Endothelial cell (in vitro differentiated cells): Measurements from ENCODE around the gene SNRNP27. TPM values are rescaled to one million over a fixed set of nuclear protein-coding genes. Genes with fewer than 3 reads are reported as not detected.

Experiments
- DNase-seq: peaks from one replicate; pipeline ENCODE4 v3.0.0; 2021; ENCODE audit warnings: low spot score
- H3K27ac Mint-ChIP-seq: one replicate; pipeline ENCODE4 v1.8.0; 2021; ENCODE audit warnings: mixed read lengths, inconsistent platforms; ENCODE audit not compliant: unreplicated experiment
- H3K27me3 Mint-ChIP-seq: one replicate; pipeline ENCODE4 v1.8.0; 2021; ENCODE audit warnings: mild to moderate bottlenecking, moderate library complexity, mixed read lengths, inconsistent platforms; ENCODE audit not compliant: unreplicated experiment
- H3K36me3 Mint-ChIP-seq: one replicate; pipeline ENCODE4 v1.8.0; 2021; ENCODE audit warnings: mild to moderate bottlenecking, low read depth, mixed read lengths, inconsistent platforms; ENCODE audit not compliant: unreplicated experiment
- H3K4me1 Mint-ChIP-seq: one replicate; pipeline ENCODE4 v1.8.0; 2021; ENCODE audit warnings: mild to moderate bottlenecking, mixed read lengths, inconsistent platforms; ENCODE audit not compliant: unreplicated experiment
- H3K4me3 Mint-ChIP-seq: one replicate; pipeline ENCODE4 v1.8.0; 2021; ENCODE audit warnings: mild to moderate bottlenecking, mixed read lengths, inconsistent platforms; ENCODE audit not compliant: unreplicated experiment
- H3K9me3 Mint-ChIP-seq: one replicate; pipeline ENCODE4 v1.8.0; 2021; ENCODE audit warnings: mixed read lengths, inconsistent platforms; ENCODE audit not compliant: unreplicated experiment
- total RNA-seq: library from RNA; stranded (reverse); fragmentation: NEBNext Ultra II Directional; extraction: Animal tissue kit (Norgen Biotek cat#: 25700); gene quantifications from one replicate; pipeline ENCODE4 v1.2.1, GENCODE V29; 2021; ENCODE audit not compliant: unreplicated experiment
- TF ChIP-seq, protein P1 (sequence below): fragments of 200-600 bp; sonication (generic); IDR thresholded peaks from one replicate; pipeline ENCODE4 v1.5.0; 2021; ENCODE audit warnings: antibody characterized with exemption; ENCODE audit not compliant: unreplicated experiment

The SNRNP27 gene
- total RNA-seq, 1 donor from 2014 or later, result 37.0 TPM

DNA sequence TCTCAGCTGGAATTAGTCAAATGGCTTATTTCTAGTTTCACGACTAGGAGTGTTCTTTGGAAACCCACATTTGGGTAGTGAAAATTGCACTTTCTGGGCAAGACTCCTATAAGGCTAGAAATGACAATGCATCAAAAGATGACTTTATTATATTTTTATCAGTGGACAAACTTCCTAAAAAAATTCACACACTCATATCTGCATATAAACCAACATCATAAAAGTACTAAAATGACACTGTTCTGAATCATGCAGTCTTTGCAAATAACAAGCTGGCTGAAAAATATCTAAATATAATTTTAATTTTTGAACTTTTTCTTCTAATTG, 38.8 kb downstream of the SNRNP27 start:
- Mint-ChIP-seq H3K27me3 (no peaks in the 10 kb centered on the region), H3K36me3 (peaks cover 16% of the 10 kb centered on the region), H3K9me3 (no peaks in the 10 kb centered on the region), H3K4me3 (no peak overlapping the region), H3K4me1 (peaks cover 24% of the 10 kb centered on the region), H3K27ac (no peak overlapping the region)
- TF ChIP-seq, protein P1, sequence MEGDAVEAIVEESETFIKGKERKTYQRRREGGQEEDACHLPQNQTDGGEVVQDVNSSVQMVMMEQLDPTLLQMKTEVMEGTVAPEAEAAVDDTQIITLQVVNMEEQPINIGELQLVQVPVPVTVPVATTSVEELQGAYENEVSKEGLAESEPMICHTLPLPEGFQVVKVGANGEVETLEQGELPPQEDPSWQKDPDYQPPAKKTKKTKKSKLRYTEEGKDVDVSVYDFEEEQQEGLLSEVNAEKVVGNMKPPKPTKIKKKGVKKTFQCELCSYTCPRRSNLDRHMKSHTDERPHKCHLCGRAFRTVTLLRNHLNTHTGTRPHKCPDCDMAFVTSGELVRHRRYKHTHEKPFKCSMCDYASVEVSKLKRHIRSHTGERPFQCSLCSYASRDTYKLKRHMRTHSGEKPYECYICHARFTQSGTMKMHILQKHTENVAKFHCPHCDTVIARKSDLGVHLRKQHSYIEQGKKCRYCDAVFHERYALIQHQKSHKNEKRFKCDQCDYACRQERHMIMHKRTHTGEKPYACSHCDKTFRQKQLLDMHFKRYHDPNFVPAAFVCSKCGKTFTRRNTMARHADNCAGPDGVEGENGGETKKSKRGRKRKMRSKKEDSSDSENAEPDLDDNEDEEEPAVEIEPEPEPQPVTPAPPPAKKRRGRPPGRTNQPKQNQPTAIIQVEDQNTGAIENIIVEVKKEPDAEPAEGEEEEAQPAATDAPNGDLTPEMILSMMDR, result no peak
- no peak for DNase-seq

DNA sequence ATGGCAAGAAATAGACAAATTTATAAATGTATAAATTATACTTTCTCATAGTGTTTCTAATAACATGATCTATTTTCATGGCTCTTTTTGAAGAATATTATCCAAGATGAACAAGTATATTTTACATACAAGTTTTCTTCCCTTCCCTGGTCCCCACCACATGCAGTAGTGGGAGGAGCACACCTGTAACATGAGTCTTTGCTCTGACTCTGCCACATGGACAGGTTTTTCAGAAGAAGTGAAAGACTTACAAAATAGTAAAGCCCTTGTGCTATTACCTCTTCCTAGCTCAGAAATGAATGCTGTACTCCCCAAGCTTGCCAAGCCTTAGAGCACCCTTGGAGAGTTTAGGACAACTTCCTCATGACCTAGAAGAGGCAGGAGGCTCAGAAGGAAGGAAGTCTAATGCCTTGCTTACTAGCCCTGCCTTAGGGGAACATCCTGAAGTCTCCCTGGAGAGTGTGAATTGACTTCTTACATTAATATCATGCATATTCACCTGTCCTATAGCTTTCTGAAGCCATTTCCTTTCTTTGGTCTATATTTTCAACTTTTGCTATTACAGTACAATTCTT, 39.6 kb downstream of the SNRNP27 start:
- no peak for DNase-seq
- H3K27ac Mint-ChIP-seq, result no peak overlapping the region

DNA sequence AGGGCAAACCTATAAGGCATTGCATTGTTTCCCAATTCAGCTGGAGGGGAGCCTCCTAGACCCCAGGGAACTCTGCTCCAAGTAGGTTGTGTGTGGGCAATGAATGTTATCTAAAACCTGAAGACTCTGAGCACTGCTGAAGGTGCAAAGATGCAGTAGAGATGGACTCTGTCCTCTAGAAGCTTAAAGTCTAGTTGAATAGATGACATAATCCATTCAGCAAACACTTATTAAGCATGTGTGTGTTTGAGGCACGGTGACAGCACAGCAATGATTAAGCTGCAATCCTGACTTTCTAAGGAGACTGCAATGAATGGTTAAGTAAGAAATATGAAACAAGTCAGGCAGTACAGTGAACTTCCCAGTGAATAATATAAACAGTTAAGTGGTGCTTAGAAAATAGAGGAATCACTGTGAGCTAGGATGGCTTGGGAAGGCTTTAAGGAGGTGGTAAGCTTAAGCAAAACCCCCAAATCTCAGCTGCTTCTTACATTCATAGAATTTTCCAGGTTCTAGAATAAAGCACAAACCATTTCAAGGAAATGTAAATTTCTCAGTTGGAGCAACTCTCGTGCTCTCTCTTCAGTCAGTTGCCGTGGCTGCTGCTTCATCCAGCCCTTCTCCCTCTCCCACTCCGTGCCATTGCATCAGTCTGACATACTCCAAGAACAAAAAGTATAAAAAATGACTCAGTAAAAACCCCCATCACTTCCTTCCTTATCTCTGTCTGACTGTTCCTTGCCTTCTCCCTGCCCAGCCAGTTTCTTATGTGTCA, 40.3 kb downstream of the SNRNP27 start:
- H3K27me3 Mint-ChIP-seq, result no peaks in the 10 kb centered on the region
- H3K4me1 Mint-ChIP-seq, result peaks cover 24% of the 10 kb centered on the region
- no peak for DNase-seq
- TF ChIP-seq, protein P1, result no peak
- no peaks in the 10 kb centered on the region for H3K9me3 Mint-ChIP-seq
- no peak overlapping the region for H3K27ac Mint-ChIP-seq
- H3K36me3 Mint-ChIP-seq, result peaks cover 28% of the 10 kb centered on the region
- H3K4me3 Mint-ChIP-seq, result no peak overlapping the region

More for the DNA sequence above, 39.6 kb downstream of the SNRNP27 start:
- H3K36me3 Mint-ChIP-seq, result peaks cover 21% of the 10 kb centered on the region
- TF ChIP-seq, protein P1, result no peak
- H3K4me3 Mint-ChIP-seq, result no peak overlapping the region
- no peaks in the 10 kb centered on the region for H3K27me3 Mint-ChIP-seq
- H3K9me3 Mint-ChIP-seq, result no peaks in the 10 kb centered on the region
- peaks cover 24% of the 10 kb centered on the region for H3K4me1 Mint-ChIP-seq

DNA sequence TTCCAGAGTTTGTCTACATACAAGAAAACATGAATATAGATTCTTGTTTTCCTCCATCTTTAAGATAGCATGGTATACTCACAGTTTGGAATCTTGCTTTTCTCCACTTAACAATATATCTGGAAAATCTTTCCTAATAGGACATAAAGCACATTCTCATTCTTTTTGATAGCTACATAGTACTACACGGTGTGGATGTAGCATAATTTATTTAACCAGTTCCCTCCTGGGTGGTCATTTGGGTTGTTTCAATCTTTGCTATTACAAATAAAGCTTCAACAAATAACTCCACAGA, 40.8 kb downstream of the SNRNP27 start:
- no peak overlapping the region for H3K27ac Mint-ChIP-seq
- no peak for DNase-seq
- peaks cover 24% of the 10 kb centered on the region for H3K4me1 Mint-ChIP-seq
- H3K27me3 Mint-ChIP-seq, result no peaks in the 10 kb centered on the region
- peaks cover 30% of the 10 kb centered on the region for H3K36me3 Mint-ChIP-seq
- no peak overlapping the region for H3K4me3 Mint-ChIP-seq
- no peaks in the 10 kb centered on the region for H3K9me3 Mint-ChIP-seq
- TF ChIP-seq, protein P1, result no peak

DNA sequence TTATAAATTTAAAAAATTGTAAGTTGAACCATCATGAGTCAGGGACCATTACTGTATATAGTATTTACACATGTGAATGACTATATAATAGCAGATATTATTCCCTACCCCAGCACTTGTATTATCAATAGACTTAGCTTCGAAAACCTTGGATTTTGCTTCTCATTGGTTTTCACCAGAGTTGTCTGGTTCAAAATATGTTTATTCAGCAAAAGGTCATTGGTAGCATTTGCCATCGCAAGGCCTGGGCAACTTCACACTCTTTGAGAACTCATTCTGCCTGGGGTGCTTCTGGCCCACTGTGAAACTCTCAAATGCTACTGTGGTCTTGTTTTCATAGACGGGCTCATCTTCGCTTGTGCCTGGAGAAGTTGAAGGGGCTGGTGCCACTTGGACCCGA, 41.3 kb downstream of the SNRNP27 start:
- TF ChIP-seq, protein P1, result no peak
- H3K27ac Mint-ChIP-seq, result no peak overlapping the region
- no peaks in the 10 kb centered on the region for H3K27me3 Mint-ChIP-seq
- H3K36me3 Mint-ChIP-seq, result peaks cover 30% of the 10 kb centered on the region
- DNase-seq, result no peak
- no peak overlapping the region for H3K4me3 Mint-ChIP-seq
- peaks cover 24% of the 10 kb centered on the region for H3K4me1 Mint-ChIP-seq
- H3K9me3 Mint-ChIP-seq, result no peaks in the 10 kb centered on the region
